Neutrophil (primary cell): Measurements from ENCODE around the gene TP53RK.

Experiments used
- H3K27ac ChIP-seq: fragments of 200-600 bp; sonication (generic); 2 replicates; pipeline ENCODE4 v1.5.1; 2016; ENCODE audit warnings: mild to moderate bottlenecking, moderate library complexity
- H3K27me3 ChIP-seq: fragments of 200-600 bp; sonication (generic); 2 replicates; pipeline ENCODE4 v1.6.0; 2016; ENCODE audit warnings: mild to moderate bottlenecking
- H3K36me3 ChIP-seq: fragments of 200-600 bp; sonication (generic); 2 replicates; pipeline ENCODE4 v1.5.1; 2017
- H3K4me1 ChIP-seq, 2 experiments: fragments of 200-600 bp in 1 of 2; sonication (generic) in 1 of 2; 1 replicate in 1 of 2; 2 replicates in 1 of 2; pipeline versions ENCODE4 v1.5.1 to v1.6.1; 2013 to 2016; ENCODE audit warnings: low read depth in 1 of 2, low read length in 1 of 2, mild to moderate bottlenecking in 1 of 2, moderate library complexity in 1 of 2; ENCODE audit not compliant: control insufficient read depth in 1 of 2, insufficient read depth in 1 of 2
- H3K4me3 ChIP-seq, 2 experiments: fragments of 200-600 bp in 1 of 2; sonication (generic) in 1 of 2; 1 replicate in 1 of 2; 2 replicates in 1 of 2; pipeline ENCODE4 v1.5.1; 2013 to 2016; ENCODE audit warnings: low read depth in 1 of 2, low read length in 1 of 2, mild to moderate bottlenecking in 1 of 2, moderate library complexity in 1 of 2
- H3K9me3 ChIP-seq: fragments of 200-600 bp; sonication (generic); 2 replicates; pipeline ENCODE4 v1.5.1; 2016
- TF ChIP-seq, protein P1 (sequence below): fragments of 200-600 bp; sonication (generic); IDR thresholded peaks from 2 replicates; pipeline ENCODE4 v1.5.1; 2016; ENCODE audit warnings: antibody characterized with exemption

The TP53RK gene

DNA sequence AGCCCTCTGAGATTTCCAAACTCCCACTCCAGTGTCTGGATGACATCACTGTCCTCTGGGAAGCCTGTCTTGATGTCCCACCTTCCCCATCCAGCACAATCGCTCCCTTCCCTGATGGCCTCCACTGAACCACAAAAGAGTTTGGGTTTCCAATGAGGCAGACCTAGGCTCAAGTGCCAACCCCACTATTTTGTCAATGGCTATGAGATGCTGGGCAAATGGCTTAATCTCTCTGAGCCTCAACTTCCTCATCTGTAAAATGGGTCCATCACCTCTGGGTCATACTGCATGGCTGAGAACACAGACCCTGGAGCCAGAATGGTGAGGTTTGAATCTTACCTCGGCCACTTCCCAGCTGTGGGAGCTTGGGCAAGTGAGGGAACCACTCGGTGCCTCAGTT is 49.7 kb downstream of the TP53RK start:
- Histone ChIP-seq H3K4me3 (no peak overlapping the region), H3K9me3 (no peaks in the 10 kb centered on the region)
- TF ChIP-seq, protein P1, sequence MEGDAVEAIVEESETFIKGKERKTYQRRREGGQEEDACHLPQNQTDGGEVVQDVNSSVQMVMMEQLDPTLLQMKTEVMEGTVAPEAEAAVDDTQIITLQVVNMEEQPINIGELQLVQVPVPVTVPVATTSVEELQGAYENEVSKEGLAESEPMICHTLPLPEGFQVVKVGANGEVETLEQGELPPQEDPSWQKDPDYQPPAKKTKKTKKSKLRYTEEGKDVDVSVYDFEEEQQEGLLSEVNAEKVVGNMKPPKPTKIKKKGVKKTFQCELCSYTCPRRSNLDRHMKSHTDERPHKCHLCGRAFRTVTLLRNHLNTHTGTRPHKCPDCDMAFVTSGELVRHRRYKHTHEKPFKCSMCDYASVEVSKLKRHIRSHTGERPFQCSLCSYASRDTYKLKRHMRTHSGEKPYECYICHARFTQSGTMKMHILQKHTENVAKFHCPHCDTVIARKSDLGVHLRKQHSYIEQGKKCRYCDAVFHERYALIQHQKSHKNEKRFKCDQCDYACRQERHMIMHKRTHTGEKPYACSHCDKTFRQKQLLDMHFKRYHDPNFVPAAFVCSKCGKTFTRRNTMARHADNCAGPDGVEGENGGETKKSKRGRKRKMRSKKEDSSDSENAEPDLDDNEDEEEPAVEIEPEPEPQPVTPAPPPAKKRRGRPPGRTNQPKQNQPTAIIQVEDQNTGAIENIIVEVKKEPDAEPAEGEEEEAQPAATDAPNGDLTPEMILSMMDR, result no peak

DNA sequence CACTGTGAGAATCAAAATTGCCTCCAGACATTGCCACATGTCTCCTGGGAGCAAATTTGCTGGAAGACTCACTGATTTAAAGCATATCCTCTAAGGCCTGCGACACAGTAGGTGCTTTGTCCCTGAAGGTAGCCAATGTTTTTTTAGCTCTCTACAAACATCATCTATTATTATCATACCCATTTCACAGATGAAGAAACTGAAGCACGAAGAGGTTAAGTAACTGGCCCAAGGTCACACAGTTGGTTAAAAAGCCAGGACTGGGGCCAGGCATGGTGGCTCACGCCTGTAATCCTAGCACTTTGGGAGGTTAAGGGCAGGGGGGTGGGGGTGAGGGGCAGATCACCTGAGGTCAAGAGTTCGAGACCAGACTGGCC is 50.4 kb downstream of the TP53RK start:
- no peaks in the 10 kb centered on the region for H3K36me3 ChIP-seq
- no peaks in the 10 kb centered on the region for H3K9me3 ChIP-seq
- no peaks in the 10 kb centered on the region for H3K4me1 ChIP-seq
- TF ChIP-seq, protein P1, result no peak
- no peak overlapping the region for H3K27ac ChIP-seq
- no peaks in the 10 kb centered on the region for H3K27me3 ChIP-seq
- H3K4me3 ChIP-seq, result no peak overlapping the region

More for the DNA sequence above, 49.7 kb downstream of the TP53RK start:
- no peaks in the 10 kb centered on the region for H3K4me1 ChIP-seq
- H3K27ac ChIP-seq, result no peak overlapping the region
- H3K36me3 ChIP-seq, result no peaks in the 10 kb centered on the region
- H3K27me3 ChIP-seq, result peaks cover 3% of the 10 kb centered on the region

DNA sequence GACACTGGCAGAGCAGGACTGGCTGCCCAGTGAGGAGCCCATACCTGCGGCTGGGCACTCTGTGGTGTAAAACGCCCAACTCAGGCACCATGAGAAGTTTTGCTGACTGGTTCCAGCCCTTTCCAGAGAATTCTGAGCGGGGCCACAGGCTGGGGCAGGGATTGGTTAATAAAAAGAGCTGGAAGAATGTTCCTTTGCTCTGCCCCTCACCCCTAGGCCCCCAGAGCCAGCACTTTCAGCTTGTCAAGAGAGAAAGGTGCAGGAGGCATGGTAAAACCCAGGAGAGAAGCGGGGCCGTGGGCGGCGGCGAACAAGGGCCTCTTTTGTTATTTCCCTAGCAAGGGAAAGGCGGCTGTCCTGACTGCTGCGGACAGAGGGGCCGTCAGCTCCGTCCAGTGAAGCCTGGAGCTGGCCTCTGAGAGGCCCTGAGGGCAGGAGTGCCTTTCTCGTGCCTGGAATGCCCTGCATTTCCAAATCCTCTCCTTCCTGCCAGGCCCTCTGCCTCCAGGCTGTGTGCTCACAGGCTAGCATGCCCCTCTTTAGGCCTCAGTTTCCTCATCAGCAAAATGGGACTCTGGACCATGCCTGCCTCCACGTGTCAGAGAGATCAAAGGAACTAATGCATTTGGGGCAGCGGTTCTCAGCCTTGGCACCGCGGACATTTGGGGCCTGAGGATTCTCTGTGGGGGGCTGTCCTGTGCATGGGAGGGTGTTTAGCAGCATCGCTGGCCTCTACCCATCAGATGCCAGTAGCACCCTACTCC is 50.9 kb downstream of the TP53RK start:
- Histone ChIP-seq H3K36me3 (no peaks in the 10 kb centered on the region), H3K9me3 (no peaks in the 10 kb centered on the region), H3K27me3 (no peaks in the 10 kb centered on the region), H3K4me1 (no peaks in the 10 kb centered on the region), H3K27ac (no peak overlapping the region), H3K4me3 (no peak overlapping the region)
- TF ChIP-seq, protein P1, result no peak

DNA sequence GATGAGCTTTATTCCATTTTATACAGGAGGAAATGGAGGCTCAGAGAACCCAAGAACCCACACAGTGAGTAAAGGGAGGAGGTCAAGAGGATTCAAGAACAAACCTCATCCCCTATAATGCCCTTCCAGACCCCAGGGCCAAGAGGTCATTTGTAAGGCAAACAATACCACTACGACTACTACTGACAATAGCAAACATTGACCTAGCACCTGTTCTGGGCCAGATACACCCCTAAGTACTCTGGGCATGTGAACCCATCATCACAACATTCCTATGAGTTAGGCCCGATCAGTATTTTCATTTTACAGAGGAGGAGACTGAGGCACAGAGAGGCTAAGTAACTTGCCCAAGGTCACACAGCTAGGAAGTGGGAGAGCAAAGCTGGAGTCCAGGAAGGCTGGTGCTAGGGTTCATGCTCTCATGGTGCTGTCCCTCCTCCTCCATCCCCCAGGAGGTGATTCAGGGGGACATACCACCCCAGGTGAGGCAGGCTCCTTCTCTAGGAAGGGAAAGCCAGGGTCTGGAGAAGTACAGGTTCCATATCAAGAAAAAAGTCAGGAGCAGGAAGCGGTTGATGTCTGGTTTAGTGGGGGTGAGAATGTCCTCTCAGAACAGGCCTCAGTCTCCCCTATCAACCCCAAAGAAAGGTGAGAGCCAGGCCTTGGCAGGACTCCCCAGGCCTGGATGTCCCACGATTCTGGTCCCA is 51.7 kb downstream of the TP53RK start:
- H3K4me1 ChIP-seq, result no peaks in the 10 kb centered on the region
- no peaks in the 10 kb centered on the region for H3K9me3 ChIP-seq
- no peaks in the 10 kb centered on the region for H3K27me3 ChIP-seq
- no peak overlapping the region for H3K27ac ChIP-seq
- no peaks in the 10 kb centered on the region for H3K36me3 ChIP-seq
- TF ChIP-seq, protein P1, result no peak
- no peak overlapping the region for H3K4me3 ChIP-seq

DNA sequence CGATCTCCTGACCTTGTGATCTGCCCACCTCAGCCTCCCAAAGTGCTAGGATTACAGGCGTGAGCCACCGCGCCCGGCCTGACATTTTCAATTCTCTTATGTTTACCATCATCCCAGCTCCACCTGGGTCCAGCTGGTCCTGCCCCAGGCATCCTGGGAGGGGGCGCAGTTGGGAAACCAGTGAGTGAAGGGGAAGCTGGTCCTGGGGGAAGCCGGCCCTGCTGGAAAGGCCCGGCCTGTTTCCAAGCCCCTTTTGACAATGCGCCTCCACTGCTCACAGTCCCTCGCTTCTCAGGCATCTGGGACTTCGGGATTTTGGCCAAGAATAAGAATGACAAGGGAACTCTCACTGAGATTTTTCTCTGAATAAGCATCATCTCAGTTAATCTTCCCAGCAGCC is 52.2 kb downstream of the TP53RK start:
- TF ChIP-seq, protein P1, result no peak
- Histone ChIP-seq H3K36me3 (no peaks in the 10 kb centered on the region), H3K27ac (no peak overlapping the region)

More for the DNA sequence above, 52.2 kb downstream of the TP53RK start:
- Histone ChIP-seq H3K4me3 (no peak overlapping the region), H3K9me3 (no peaks in the 10 kb centered on the region), H3K27me3 (no peaks in the 10 kb centered on the region), H3K4me1 (no peaks in the 10 kb centered on the region)
